Uterus (tissue), 2 donors: ENCODE data around the gene LIG3.

Source experiments
- POLR2A ChIP-seq, 2 donors: fragments of 450-650 bp; IDR thresholded peaks; one replicate each; pipeline ENCODE4 v1.6.1; 2016; ENCODE audit warnings: antibody characterized with exemption in 2 of 2, mild to moderate bottlenecking in 1 of 2, moderate library complexity in 1 of 2
- TF ChIP-seq, protein P1 (sequence below), 4 experiments: fragments of 200-600 bp in 2 of 4; fragments of 450-650 bp in 2 of 4; sonication (generic) in 2 of 4; IDR thresholded peaks; one replicate each; pipeline ENCODE4 v1.5.1; 2016 to 2019; ENCODE audit warnings: antibody characterized with exemption in 4 of 4, mild to moderate bottlenecking in 2 of 4, moderate library complexity in 1 of 4

DNA sequence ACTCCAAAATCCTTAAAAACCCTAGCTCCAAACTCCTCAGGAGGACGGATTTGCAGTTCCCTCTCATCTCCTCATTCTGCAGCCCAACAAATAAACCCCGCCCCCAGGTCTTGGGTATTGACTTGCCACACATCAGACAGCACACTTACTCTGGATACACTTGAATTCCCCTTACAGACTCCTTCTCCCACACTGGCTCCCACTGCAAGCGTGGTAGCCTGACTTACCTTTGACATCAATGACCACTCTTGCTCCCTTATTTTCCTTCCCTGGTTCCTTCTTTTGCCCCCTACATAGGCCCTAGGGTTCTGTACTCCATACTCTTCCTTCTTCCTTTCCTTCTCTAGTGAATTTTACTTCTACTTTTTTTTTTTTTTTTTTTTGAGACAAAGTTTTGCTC lies 75.7 kb downstream of the LIG3 start:
- TF ChIP-seq, protein P1, sequence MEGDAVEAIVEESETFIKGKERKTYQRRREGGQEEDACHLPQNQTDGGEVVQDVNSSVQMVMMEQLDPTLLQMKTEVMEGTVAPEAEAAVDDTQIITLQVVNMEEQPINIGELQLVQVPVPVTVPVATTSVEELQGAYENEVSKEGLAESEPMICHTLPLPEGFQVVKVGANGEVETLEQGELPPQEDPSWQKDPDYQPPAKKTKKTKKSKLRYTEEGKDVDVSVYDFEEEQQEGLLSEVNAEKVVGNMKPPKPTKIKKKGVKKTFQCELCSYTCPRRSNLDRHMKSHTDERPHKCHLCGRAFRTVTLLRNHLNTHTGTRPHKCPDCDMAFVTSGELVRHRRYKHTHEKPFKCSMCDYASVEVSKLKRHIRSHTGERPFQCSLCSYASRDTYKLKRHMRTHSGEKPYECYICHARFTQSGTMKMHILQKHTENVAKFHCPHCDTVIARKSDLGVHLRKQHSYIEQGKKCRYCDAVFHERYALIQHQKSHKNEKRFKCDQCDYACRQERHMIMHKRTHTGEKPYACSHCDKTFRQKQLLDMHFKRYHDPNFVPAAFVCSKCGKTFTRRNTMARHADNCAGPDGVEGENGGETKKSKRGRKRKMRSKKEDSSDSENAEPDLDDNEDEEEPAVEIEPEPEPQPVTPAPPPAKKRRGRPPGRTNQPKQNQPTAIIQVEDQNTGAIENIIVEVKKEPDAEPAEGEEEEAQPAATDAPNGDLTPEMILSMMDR (IDR thresholded peaks at IDR 0.05) = no peak
- no peak for TF ChIP-seq POLR2A (IDR thresholded peaks at IDR 0.05)
